K562 (cell line): ENCODE measurements around the gene PRICKLE4. TPM values are rescaled to one million over a fixed set of nuclear protein-coding genes. Genes with fewer than 3 reads are reported as not detected.

Source experiments
- CSDE1 ChIP-seq, 2 experiments: fragments of 450-650 bp; IDR thresholded peaks; 2 replicates each; pipeline ENCODE4 v1.6.1; 2016; ENCODE audit warnings: mild to moderate bottlenecking in 1 of 2
- HEY1 ChIP-seq: fragments of 250-450 bp; sonication (Bioruptor Pico); IDR thresholded peaks from 2 replicates; pipeline ENCODE4 v1.5.0; 2020; ENCODE audit warnings: mild to moderate bottlenecking, moderate library complexity, borderline replicate concordance
- MAX ChIP-seq: sonication (generic); formaldehyde crosslinking; IDR thresholded peaks from 2 replicates; pipeline ENCODE4 v1.9.0; 2022; ENCODE audit warnings: mild to moderate bottlenecking, missing genetic modification reagents
- MTA1 ChIP-seq: fragments of 450-650 bp; IDR thresholded peaks from 2 replicates; pipeline ENCODE4 v1.6.1; 2017; ENCODE audit warnings: borderline replicate concordance
- POLR2AphosphoS5 ChIP-seq: IDR thresholded peaks from 2 replicates; pipeline ENCODE4 v1.6.1; 2011; ENCODE audit warnings: mild to moderate bottlenecking, low read depth, low read length, moderate library complexity; ENCODE audit not compliant: control insufficient read depth, insufficient read depth
- SP2 ChIP-seq: IDR thresholded peaks from 2 replicates; pipeline ENCODE4 v1.6.1; 2011; ENCODE audit warnings: mild to moderate bottlenecking, low read depth, low read length, moderate library complexity; ENCODE audit not compliant: poor library complexity, severe bottlenecking; ENCODE audit errors: extremely low read depth
- TBL1XR1 ChIP-seq, 2 experiments: IDR thresholded peaks; 2 replicates each; pipeline ENCODE4 v1.6.1; 2012; ENCODE audit warnings: improper control_type of control experiment in 2 of 2, low read length in 2 of 2, mild to moderate bottlenecking in 1 of 2
- XRCC5 ChIP-seq: fragments of 200-400 bp; formaldehyde crosslinking; IDR thresholded peaks from 2 replicates; pipeline ENCODE4 v1.6.1; 2017; ENCODE audit warnings: low read depth, mild to moderate bottlenecking, low read length
- ZBTB11 ChIP-seq, 3 experiments: fragments of 200-800 bp in 1 of 3; fragments of 250-450 bp in 1 of 3; fragments of 450-650 bp in 1 of 3; sonication (Bioruptor Pico) in 1 of 3; sonication (Bioruptor generic) in 1 of 3; formaldehyde crosslinking in 1 of 3; IDR thresholded peaks; 2 replicates each; pipeline versions ENCODE4 v1.6.1 to v1.8.0; 2016 to 2022; ENCODE audit warnings: mild to moderate bottlenecking in 2 of 3, missing genetic modification characterization in 2 of 3, missing compliant biosample characterization in 1 of 3, moderate library complexity in 1 of 3
- ZBTB40 ChIP-seq, 2 experiments: fragments of 450-650 bp in 1 of 2; sonication (generic) in 1 of 2; formaldehyde crosslinking in 1 of 2; IDR thresholded peaks; 2 replicates each; pipeline versions ENCODE4 v1.7.1 to v1.9.0; 2016 to 2022; ENCODE audit warnings: inconsistent platforms in 1 of 2, mild to moderate bottlenecking in 1 of 2, missing genetic modification reagents in 1 of 2
- ZBTB8A ChIP-seq: fragments of 450-650 bp; IDR thresholded peaks from 2 replicates; pipeline ENCODE4 v1.6.1; 2018; ENCODE audit warnings: mild to moderate bottlenecking, moderate library complexity; ENCODE audit not compliant: partially characterized antibody
- ZNF124 ChIP-seq: sonication (generic); formaldehyde crosslinking; IDR thresholded peaks from 2 replicates; pipeline ENCODE4 v1.8.1; 2022; ENCODE audit warnings: missing genetic modification reagents
- ZNF324 ChIP-seq: fragments of 250-450 bp; sonication (Bioruptor Pico); IDR thresholded peaks from 2 replicates; pipeline ENCODE4 v1.4.0; 2020; ENCODE audit warnings: mild to moderate bottlenecking
- polyA plus RNA-seq, 8 experiments: library from polyadenylated mRNA; depleted of rRNA in 4 of 8; stranded (reverse) in 5 of 8; unstranded in 3 of 8; fragments of >200 nt; fragmentation: Nextera tagmentation in 2 of 8; fragmentation: Illumina TruSeq in 1 of 8; extraction: Ambion mirVana in 2 of 8; extraction: Trizol in 1 of 8; gene quantifications; 2 replicates each; pipeline versions ENCODE4 v1.2.1 to v1.2.3, GENCODE V29; 2011 to 2014; ENCODE audit warnings: inconsistent platforms in 1 of 8, missing spikeins in 1 of 8
- total RNA-seq, 7 experiments: library from RNA; depleted of rRNA in 6 of 7; stranded (reverse); fragments of >200 nt in 6 of 7; fragmentation: Illumina TruSeq in 2 of 7; extraction: Trizol in 2 of 7; gene quantifications; 2 replicates each; pipeline versions ENCODE4 v1.2.1 to v1.2.3, GENCODE V29; 2011 to 2021; ENCODE audit warnings: low replicate concordance in 1 of 7

The PRICKLE4 gene
- total and polyA plus RNA-seq, 9 of the 15 experiments (the other 6 are each of a cell fraction or from before 2014, with no cell fraction given) = 0.20 to 0.32 (median 0.27) TPM; not detected in 6

GRCh38 chr6:41779788-41780550 lies 613 bp upstream of the PRICKLE4 start, which contains the start of gene FRS3 (continued):
- TF ChIP-seq CSDE1 (IDR thresholded peaks at IDR 0.05) = no peak
- peak; percentile 100 for TF ChIP-seq SP2
- TF ChIP-seq HEY1 (CRISPR knock-in tag) = no peak
- no peak for TF ChIP-seq ZBTB8A
- TF ChIP-seq TBL1XR1 (IDR thresholded peaks at IDR 0.05; ENCODE audit: low read length in 2 of 2) = peak; percentile 74 to 85; a peak in 3 of 4 replicates
- peak; percentile 34; the same call in 1 of the 2 replicates for TF ChIP-seq ZNF324 (CRISPR knock-in tag)
- TF ChIP-seq ZBTB40 (IDR thresholded peaks at IDR 0.05) = peak; percentile 45; the same call in 1 of the 2 replicates
- no peak for TF ChIP-seq ZBTB40 (CRISPR knock-in tag; IDR thresholded peaks at IDR 0.05)
- peak; percentile 56; the same call in 1 of the 2 replicates for TF ChIP-seq MTA1
- peak; percentile 96 for TF ChIP-seq XRCC5
- peak; percentile 22; the same call in 1 of the 2 replicates for TF ChIP-seq POLR2AphosphoS5
- no peak for TF ChIP-seq ZNF124
- peak in 1 of 3 experiments; percentile 61; a peak in 1 of 6 replicates for TF ChIP-seq ZBTB11 (CRISPR knock-in tag; IDR thresholded peaks at IDR 0.05)
- TF ChIP-seq MAX (CRISPR knock-in tag) = peak; percentile 79
